HG02798 (cell line): ENCODE results near the gene PLAC9.
A peak's percentile ranks its signal among the peaks of the same experiment; 100 is the strongest.
"Not testable (repeated sequence)": the region's sequence is repeated elsewhere in the genome, so short reads cannot be mapped to it uniquely, and the experiment has no call there.

Experiments
- ATAC-seq: cut with Tn5 transposase; IDR thresholded peaks from one replicate; pipeline ENCODE4 v1.9.1; 2021; ENCODE audit warnings: mild to moderate bottlenecking; ENCODE audit not compliant: unreplicated experiment, poor library complexity

PLAC9 gene

GRCh38 chr10:80132299-80133139 lies at the start of gene PLAC9:
TSS of gene PLAC9 (plus strand) at chr10:80132730. CDS start at chr10:80132763, 33 bp downstream.
- no peak for ATAC-seq

GRCh38 chr10:80090121-80090520 lies 42.4 kb upstream of the PLAC9 start:
- ATAC-seq = no peak

GRCh38 chr10:80094231-80094630 lies 38.3 kb upstream of the PLAC9 start:
- ATAC-seq = no peak

DNA sequence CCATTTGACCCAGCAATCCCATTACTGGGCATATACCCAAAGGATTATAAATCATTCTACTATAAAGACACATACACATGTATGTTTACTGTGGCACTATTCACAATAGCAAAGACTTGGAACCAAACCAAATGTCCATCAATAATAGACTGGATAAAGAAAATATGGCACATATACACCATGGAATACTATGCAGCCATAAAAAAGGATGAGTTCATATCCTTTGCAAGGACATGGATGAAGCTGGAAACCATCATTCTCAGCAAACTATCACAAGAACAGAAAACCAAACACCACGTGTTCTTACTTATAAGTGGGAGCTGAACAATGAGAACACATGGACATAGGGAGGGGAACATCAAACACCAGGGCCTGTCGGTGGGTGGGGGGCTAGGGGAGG lies 34.3 kb upstream of the PLAC9 start:
- not testable (repeated sequence) for ATAC-seq

DNA sequence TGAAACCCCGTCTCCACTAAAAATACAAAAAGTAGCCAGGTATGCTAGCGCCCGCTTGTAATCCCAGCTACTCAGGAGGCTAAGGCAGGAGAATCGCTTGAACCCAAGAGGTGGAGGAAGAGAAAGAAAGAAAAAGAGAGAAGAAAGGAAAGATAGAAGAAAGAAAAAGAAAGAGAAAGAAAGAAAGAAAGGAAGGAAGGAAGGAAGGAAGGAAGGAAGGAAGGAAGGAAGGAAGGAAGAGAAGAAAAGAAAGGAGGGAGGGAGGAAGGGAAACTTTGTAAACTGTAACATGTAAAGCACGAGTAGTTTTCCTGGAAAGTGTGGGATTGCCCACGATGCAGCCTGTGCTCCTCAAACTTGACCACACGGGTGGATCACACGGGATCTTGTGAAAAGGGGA lies 33.2 kb upstream of the PLAC9 start:
- not testable (repeated sequence) for ATAC-seq

DNA sequence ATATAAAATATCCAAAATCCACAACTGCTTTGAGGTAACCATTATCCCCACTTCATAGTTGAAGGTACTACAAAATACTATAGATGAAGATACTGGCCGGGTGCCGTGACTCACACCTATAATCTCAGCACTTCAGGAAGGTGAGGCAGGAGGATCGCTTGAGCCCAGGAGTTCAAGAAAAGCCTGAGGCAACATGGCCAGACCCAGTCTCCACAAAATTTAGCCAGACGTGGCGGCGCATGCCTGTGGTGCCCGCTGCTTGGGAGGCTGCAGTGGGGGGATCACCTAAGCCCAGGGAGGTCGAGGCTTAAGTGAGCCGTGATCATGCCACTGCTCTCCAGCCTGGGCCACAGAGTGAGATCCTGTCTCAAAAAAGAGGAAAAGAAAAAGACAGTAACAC lies 32.4 kb upstream of the PLAC9 start:
- ATAC-seq = no peak

GRCh38 chr10:80100861-80101695 lies 31.5 kb upstream of the PLAC9 start:
- ATAC-seq = no peak

GRCh38 chr10:80104066-80104926 lies 28.2 kb upstream of the PLAC9 start:
- peak; percentile 66 for ATAC-seq

- no peak for ATAC-seq
These were observed 23.8 kb upstream of the PLAC9 start for GRCh38 chr10:80108576-80109239.

GRCh38 chr10:80110986-80111385 lies 21.5 kb upstream of the PLAC9 start:
- ATAC-seq = no peak

DNA sequence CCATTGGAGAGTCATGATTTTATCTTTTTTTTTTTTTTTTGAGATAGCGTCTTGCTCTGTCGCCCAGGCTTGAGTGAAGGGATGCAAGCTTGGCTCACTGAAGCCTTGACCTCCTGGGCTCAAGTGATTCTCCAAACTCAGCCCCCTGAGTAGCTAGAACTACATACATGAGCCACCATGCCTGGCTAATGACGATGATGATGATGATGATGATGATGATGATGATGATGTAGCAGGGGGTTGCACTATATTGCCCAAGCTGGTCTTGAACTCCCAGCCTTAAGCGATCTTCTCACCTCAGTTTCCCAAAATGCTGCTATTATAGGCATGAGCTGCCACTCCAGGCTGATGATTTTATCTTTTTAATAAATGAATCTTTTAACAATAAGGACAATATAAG lies 13.9 kb upstream of the PLAC9 start:
- no peak for ATAC-seq

- ATAC-seq = no peak
These were observed 10.3 kb upstream of the PLAC9 start for GRCh38 chr10:80122110-80122710.

- ATAC-seq = no peak
These were observed 9.8 kb upstream of the PLAC9 start for GRCh38 chr10:80122746-80123145.

DNA sequence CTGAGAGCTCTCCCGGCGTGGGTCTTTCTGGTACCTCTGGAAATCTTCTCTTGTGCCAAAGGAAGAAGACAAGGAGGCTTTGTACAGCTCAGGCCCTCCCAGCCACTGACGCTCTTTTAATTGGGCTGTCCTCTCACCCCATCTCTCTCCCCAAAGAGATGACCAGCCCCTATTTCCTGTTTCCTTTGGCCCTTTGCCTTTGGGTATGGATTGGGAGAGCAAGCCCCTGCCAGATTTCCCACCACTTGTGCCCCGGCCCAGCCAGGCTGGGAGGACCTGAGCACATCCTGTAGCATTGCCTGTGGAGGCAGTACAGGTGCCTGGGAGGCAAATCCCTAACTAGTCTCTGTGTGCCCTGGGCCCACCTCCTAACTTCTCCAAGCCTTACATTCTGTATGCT lies 5.7 kb upstream of the PLAC9 start:
- no peak for ATAC-seq

- ATAC-seq = no peak
These were observed 1.0 kb upstream of the PLAC9 start for GRCh38 chr10:80131499-80131901.

GRCh38 chr10:80133206-80133605 lies 676 bp downstream of the PLAC9 start:
- ATAC-seq = no peak

DNA sequence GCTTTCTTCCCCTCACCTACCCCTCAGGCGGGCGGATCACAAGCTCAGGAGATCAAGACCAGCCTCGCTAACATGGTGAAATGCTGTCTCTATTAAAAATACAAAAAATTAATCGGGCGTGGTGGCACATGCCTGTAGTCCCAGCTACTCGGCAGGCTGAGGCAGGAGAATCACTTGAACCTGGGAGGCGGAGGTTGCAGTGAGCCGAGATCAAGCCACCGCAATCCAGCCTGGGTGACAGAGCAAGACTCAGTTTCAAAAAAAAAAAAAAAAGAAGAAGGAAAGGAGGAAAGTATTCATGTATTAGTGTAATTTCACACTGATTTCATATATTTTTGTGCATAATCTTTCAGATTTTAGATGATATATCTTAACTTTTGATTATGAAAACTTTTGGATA lies 1.2 kb downstream of the PLAC9 start:
- not testable (repeated sequence) for ATAC-seq

DNA sequence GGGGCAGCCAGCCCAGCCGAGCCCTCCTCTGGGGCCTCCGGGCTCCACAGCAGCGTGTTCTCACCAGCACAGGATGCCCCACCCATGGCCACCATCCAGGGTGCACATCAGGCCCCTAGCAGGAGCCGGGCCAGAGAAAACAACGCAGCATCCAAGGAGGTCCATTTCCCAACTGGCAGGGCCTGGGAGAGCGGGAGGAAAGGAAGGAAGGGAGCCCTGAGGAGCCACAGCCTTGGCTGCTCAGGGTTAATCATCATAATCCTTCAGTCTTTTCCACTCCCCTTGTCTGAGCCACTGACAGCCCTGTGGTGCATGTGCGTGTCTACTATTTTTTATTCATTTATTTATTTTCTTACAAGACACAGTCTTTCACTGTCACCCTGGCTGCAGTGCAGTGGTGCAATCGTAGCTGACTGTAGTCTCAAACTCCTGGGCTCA lies 3.6 kb downstream of the PLAC9 start:
- no peak for ATAC-seq

GRCh38 chr10:80137031-80137862 lies 4.7 kb downstream of the PLAC9 start:
- no peak for ATAC-seq
